AG08395 (cell line): ENCODE data around the gene GALK2.

Experiments used
- DNase-seq: peaks from one replicate; pipeline ENCODE4 v3.0.0; 2012; ENCODE audit warnings: mixed read lengths, low spot score

The GALK2 gene

DNA sequence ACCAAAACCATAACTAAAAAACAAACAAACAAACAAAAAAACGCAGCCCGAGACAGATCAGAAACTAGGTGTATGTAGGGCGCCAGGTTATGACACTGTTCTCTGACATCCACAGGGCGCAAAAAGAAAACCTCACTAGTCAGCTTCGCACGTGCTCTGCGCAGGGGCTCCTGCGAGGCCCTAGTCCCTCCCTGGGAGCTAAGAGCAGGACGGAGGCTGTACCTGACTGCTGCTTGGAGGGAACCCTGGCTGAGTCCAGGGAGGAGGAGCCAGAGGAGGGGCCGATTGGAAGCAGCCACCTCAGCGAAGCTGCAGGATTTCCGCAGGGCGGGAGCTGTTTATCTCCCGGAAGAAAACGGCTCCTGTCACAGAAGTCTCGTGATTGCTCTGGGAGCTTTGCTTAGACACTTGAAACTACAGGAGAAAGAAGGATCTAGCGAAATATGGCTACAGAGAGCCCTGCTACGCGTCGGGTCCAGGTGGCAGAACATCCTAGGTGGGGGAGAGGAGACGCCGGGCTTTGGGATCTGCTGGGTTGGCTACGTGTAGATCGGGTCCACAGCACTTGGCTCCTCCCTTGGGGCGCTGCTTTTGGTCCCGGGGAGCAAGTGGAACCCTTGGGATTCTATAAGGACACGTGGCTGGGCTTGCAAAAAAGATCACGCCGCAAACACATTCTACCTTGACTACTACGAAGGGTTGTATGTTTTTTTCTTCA lies at the start of gene GALK2:
Gene GALK2 (plus strand): TSS at position 368 of the 718 bp plus-strand sequence. CDS start 76 bp downstream, at position 444.
- DNase-seq, result peak; percentile 86

DNA sequence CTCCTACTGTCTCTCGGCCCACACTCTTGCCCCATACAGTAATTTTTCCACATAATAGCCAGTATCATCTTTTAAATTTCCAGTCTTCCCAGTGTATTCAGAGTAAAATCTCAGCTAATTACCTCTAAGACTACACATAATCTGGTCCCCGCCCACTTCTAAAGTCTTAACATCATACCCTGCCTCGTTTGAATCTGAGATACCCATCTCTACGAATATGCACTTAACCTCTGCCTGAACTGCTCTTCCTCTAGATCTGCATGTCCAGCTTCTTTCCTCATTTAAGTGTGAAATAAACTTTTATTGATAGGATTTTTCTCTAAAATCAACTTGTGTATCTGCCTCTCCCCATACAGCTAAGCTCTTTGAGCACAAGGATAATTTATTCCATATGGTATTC lies 49.2 kb upstream of the GALK2 start:
- DNase-seq, result no peak

DNA sequence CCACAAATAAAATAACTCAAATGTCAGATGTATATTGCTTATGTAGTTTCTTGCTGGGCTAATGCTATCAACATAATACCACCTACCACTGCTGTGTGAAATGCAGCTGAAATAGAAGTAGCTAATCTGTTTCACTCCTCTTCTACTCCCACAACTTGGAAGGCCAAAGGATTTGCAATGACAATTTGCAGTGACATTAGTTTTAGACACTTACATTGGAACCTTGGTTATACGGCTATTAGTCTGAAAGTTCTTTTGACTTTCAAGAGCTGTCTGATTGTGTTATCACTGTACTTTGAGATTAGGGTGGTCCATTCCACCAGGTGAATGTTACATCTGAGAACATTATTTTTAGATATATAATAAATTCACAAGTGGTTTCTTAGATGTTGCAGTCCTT lies 48.1 kb upstream of the GALK2 start:
- no peak for DNase-seq

DNA sequence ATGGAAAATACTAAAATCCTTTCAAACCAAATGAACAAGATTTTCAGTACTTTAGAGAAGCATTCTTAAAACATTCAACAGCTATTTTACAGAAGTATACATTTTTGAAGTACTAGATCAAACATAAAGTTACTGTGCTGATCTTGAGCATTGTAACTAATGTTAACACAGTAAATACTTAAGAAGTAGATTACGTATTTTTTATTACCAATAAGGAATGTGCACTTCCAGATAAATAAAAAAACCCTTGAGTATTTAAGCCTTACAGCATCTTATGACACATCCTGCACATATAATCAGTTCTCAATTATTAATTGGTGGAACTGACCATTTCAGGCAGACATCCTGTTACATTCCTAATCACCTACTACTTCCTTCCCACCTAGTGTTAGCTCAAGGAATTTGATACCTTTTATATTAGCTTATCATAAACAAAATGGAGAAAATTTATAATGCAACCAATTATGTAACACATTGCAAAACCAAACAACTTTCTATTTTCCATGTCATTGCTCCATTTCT lies 47.4 kb upstream of the GALK2 start:
- no peak for DNase-seq

DNA sequence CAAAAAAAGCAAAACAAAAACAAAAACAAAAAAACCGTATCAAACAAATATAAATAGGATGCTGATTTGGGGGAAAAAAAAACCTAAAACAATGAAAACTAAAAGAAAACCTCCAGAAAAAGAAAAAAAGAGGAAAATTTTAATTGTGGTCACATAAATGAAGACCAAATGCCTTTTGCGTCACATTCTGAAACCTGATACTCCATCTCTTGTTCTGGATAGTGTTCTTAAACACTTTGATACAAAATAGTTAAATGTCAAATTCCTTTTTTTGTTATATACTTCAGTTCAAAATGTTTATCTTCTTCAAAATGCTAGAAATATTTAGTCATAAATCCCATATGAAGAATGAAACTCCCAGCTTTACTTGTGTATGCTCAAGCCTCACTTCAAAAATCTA lies 45.7 kb upstream of the GALK2 start:
- no peak for DNase-seq

DNA sequence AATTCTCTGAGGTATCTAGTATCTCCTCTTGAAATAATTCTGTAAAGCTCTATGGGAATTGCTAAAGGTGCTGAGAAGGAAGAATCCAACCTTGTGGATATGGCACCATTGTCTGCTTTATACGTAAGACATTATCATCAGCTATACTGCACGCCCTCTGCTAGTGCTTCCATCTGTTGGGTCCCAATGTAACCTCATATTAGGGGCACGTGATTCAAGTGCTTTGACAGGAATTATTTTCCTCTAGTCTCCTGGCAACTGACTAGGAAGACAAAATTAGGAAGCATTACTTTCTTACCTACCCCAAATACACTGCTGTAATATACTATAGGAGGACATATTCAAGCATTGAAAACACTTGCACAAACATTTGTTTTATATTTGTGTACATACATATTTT lies 38.6 kb upstream of the GALK2 start:
- DNase-seq, result no peak

DNA sequence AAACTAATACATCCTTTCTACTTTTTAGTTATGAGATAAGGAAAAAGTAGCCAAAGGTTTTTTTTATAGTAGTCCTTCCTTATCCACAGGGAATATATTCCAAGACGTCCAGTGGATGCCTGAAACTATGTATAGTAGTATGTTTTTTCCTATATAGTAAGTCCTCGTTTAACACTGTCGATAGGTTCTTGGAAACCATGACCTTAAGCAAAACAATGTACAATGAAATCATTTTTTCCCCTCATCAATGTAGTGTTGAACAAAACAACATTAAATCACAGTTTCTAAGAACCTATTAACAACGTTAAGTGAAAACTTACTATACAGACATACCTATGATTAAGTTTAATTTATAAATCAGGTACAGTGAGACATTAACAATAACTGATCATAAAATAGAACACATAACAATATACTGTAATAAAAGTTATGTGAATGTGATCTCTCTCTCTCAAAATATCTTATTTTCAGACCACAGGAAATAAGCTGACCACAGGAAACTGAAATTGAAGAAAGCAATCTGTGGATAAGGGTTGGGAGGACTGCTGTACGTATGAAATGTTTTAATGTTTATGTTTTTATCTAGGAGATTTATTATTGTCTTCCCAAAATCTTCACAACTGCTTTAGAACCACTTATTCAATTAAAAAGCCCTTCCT lies 35.2 kb upstream of the GALK2 start:
- DNase-seq, result no peak

DNA sequence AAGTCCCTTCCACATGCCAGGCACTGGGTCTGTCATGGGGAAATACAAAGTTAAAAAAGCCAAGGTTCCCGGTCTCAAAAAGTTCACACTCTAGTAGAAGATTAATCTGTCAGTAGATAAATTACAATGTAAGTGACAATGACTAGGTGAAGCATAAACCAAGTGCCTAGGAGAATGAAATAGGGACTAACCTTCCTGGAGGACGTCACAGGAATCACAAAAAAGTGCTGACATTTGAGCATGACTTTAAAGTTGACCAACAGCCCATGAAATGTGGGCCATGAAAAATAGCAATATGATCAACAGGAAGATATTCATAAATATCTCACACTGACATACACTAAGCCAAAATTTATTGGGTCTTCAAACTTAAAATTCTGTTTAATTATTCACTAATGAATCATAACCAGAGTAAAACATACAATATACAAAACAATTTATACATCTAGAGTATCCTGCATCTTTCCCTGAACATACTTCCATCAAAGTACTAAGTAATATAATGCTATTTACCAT lies 34.6 kb upstream of the GALK2 start:
- no peak for DNase-seq

DNA sequence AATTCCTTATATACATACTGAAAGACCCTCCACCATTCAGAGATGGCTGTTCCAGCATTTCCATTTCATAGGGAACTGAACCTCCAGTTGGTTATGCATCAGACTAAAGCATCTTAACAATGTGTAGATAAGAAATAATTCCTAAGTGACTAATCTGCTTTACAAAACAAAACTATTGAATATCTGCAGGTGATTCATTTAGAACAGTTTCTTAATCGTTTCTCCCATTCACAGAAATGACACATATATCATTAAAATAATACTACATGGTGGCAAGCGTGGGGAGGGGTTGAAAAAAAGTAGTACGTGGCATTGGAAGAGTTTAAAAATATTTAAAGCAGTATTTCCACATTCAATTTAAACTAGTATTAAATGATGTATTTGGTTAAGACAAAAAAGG lies 34.1 kb upstream of the GALK2 start:
- DNase-seq, result peak; percentile 35

DNA sequence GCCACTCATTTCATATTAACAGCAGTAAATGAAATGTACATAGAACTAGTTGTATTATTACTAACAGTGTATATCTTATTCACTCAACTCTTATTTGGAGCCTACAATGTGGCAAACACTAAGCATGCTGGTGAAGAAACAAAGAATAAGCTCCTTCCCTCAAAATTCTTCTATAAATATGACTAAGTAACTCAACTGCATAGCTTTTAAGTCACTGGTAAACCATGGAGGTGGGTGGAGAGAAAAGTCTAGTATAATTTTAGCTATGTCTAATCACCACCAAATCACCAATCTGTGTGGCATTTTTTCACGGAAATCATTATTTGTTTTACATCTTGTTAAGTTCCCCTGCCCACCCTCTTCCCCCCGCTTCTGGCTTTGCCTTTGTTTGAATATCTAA lies 32.2 kb upstream of the GALK2 start:
- DNase-seq, result peak; percentile 9

DNA sequence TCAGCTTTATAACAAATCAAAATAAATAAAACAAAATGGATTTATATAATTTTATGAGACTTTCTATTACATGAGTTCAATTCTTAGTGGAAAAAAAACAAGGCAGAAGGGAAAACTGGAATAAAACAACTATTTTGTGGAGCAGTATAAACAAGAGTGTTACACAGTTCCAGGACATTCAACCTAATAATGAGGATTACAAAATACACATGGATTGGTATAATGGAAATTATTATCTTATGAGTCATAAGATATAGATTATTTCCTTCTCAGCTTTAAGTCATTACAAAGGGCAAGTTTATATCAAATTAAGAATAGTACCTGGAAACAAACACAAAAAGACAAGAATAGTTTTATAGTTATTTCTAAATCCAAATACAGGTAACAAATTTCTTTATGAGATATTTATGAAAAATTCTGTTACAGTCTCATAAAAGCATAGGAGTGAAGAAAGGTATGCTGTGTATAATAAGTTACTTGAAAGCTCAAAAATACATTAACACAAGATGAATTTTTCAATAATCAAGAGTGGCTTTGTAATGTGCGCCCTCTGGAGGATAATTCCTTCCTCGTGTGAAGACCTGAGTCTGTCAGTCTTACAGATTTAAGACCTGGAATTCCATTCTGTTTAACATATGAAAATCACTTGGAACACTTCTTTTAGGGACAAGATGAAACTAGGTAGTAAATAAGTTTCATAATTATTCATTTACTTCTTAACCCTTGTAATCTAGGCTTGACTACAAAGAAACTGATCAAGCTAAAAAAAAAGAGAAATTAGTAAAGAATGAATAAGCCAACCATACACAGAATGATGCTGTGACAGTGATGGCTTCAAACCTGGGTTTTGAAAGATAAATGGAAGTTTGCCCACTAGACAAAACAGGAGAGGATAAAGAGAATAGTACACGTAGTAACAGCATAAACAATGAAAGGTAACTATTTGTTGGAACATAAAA lies 24.1 kb upstream of the GALK2 start:
- peak; percentile 42 for DNase-seq

DNA sequence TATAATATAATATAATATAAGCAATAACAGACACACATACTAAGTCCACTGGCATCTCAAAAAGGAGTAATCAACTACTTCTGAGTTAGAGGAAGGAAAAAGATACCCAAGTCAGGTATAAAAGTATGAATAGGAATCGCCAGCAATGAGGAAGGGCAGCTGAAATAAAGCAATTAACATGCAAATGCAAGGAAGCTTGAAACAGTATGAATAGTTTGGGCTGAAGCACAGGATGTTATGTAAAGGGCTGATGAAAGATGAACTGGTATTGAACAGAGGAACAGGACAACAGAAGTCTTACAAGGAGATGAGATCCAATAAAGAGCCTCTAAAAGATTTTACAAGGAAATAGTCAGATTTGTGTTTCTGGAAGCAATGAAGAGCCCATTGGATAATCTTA lies 21.7 kb upstream of the GALK2 start:
- no peak for DNase-seq

DNA sequence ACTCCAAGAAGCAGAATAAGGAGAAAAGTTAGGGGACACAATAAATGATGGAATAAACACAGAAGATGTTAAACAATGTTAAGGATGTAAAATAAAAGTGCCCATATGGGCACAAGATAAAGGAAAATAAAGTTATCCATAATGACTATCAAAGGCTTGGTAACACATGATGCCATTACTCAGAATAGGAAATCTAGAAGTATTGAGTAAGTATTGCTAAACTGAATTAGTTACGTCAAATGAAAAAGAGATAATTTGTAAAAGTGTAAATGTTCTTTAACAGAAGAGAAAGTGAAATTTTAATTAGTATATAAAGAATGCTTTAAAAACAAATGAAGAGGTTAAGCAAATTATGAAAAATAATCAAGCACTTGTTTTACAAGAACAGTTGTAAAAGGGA lies 21.3 kb upstream of the GALK2 start:
- no peak for DNase-seq

DNA sequence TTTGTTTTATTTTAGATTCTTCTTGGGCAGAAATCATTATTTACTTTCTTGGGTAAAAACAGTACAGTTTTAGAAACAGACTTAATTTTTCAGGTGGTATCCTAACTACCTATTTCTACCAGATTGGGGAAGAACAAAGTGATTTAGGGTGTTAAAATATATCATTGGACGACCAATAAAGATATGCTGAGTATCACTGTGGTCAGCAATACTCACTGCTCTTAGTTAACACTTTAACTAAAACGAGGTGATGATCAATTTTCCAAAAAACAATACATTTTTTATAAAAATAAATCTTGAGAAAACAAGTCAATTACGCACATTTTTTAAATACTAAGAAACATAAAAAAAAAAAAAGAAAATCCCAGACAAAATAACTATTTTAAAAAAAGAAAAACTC lies 18.2 kb upstream of the GALK2 start:
- no peak for DNase-seq

DNA sequence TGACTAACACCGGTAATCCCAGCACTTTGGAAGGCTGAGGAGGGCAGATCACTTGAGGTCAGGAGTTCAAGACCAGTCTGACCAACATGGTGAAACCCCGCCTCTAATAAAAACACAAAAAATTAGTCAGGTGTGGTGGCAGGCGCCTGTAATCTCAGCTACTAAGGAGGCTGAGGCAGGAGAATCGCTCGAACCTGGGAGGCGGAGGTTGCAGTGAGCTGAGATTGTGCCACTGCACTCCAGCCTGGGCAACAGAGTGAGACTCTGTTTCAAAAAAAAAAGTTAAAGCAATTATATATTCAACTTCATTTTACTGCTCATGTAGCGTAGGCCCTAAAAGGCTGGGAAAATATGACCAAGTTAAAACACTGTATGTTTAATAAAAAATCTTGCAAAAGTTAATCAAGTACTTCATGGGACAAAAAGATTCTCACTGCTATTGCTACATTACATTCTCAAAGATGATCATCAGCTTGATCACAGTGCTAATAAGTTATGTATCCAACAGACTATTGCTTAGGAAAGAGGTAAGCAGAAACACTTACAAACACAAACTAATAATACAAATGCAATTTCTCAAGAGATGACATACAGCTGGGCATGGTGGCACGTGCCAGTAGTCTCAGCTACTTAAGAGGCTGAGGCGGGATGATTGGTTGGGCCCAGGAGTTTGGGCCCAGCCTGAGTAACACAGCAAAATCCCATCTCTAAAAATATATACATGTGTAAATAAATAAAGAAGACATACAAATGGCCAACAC lies 17.3 kb upstream of the GALK2 start:
- DNase-seq, result no peak

DNA sequence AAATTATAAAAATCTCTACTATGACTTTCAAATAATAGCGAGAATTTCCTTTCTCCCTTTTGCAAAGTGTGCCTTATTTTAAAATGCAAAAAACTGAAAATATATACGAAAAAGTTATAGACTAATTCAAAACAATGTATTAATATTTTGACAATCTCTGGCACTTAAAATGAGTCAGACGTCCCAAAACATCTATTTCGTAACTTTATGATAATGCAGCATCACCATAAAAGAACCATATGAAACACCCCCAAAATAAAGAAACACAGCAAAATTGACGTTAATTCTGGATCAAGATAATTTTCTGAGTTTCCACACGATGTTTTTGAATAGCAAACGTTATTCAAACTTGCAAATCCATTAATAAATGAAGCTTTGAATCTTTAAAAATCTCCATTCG lies 15.7 kb upstream of the GALK2 start:
- no peak for DNase-seq

DNA sequence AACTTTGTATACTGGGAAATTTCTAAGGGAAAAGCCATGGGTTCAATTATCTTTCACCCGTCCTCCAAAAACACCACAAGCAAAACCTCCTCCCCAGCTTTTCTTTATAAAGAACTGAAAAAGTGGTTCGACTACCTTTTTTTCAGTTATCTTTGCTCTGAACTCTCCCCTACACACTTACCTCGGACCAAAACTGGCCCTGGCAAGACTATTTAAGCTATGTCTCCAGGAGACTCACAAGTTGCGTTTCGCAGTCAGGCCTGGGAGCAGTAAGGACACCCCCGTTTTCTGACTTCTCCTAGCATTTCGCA lies 15.3 kb upstream of the GALK2 start:
- DNase-seq, result no peak

DNA sequence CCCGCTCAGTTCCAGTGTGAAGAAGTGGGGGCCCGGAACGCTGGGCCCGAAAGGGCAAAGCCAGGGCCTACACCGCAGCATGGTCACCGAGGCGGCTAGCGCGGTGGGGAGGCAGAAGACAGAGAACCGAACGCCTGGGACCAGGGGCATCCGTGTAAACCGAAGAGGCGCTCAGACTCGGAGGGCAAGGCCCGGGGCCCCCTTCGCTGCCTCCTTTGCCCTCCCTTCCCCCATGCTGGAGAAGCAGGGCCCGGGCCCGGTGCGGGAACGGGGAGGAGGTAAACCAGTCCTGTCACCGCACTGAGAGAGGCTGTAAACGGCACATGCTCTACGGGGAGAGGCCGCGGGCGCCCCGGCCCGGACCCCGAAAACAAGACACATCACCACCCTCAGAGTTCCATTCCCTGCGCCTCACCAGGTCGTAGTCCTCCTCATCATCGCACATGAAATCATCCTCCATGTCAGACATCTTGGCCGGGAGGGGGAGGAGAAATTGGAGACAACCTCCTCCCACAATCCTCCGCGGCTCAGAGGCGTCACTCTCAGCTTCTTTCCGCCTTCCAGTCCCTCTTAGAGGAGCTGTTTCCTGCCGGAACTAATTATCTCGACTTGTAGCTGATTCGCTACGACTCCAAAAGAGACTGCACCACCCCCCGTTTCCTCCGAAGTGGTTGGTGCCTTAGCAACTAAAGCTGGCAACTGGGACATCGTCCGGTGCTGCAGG lies 14.8 kb upstream of the GALK2 start, which contains the start of gene COPS2:
Gene COPS2 (minus strand): TSS at position 490 of the 724 bp plus-strand sequence. CDS start 21 bp downstream, at position 469.
- DNase-seq, result peak; percentile 93

DNA sequence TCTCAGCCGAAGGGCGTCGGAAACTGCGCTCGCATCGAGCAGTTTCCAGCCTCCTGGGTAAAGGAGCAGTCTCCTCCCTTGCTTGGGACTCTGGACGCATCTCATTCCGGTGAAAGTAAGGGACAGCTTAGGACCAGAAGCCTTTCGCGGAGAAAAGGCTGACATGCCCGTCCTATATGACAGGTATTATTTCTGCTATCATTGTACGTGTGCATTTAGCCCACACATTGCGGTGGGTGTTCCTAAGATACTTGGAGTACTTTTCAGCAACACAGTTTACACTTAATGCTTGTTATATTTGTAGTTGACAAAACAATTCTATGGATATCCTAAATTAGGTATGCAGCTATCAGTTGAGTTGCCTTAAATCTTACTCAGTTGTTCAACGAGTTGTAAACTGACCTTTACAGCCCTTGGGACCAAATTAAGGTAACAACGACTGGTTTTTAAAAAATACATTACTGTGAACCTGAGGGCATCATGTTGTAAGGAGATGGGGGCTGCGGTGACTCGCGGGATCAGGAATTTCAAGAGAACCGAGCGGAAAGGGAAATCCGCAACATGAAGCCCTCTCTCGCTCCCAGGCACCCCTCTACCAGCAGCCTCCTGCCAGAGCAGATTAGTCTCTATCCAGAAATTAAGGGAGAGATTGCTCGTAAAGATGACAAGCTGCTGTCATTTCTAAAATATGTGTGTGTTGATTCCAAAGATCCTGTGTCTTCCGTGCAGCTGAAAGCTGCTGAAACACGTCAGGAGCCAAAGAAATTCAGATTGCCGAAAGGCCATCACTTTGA lies 14.0 kb upstream of the GALK2 start:
- peak; percentile 24 for DNase-seq

DNA sequence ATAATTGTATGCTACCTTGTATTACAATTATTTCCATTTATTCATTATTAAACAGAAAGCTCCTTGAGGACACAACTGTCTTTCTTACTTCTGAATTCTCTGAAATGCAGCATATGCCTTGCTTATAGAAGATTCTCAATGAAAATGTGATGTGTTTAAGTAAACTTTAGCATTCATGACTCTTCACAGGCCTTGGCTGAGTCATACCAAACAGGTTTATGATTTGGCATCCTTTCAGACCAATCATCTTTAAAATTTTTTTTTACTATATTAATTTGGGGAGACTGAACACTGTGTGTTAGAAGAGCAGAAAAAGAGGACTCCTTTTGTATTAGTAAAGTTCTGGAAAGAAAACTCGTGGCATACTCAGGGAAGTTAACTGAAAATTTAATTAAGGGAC lies 6.4 kb upstream of the GALK2 start:
- no peak for DNase-seq
